GM19023 (cell line): Measurements from ENCODE around the gene GSG1L.

Experiments used
- ATAC-seq: cut with Tn5 transposase; IDR thresholded peaks from one replicate; pipeline ENCODE4 v1.9.1; 2021; ENCODE audit warnings: mild to moderate bottlenecking, moderate library complexity; ENCODE audit not compliant: unreplicated experiment

GSG1L gene

GRCh38 chr16:28063591-28064061 is at the start of gene GSG1L:
GSG1L (minus strand) TSS chr16:28063714; CDS start chr16:28063424, 290 bp downstream.
- no peak for ATAC-seq

GRCh38 chr16:28112908-28113307 is 49.4 kb upstream of the GSG1L start:
- ATAC-seq = no peak

GRCh38 chr16:28110977-28111376 is 47.5 kb upstream of the GSG1L start:
- ATAC-seq = no peak

- ATAC-seq = no peak
These were observed 47.0 kb upstream of the GSG1L start for GRCh38 chr16:28110479-28110878.

- ATAC-seq = no peak
These were observed 46.6 kb upstream of the GSG1L start for GRCh38 chr16:28110074-28110473.

GRCh38 chr16:28108590-28109247 is 45.2 kb upstream of the GSG1L start:
- no peak for ATAC-seq

- ATAC-seq = no peak
These were observed 43.7 kb upstream of the GSG1L start for GRCh38 chr16:28107232-28107631.

GRCh38 chr16:28106467-28107215 is 43.1 kb upstream of the GSG1L start:
- ATAC-seq = no peak

GRCh38 chr16:28105954-28106353 is 42.4 kb upstream of the GSG1L start:
- no peak for ATAC-seq

GRCh38 chr16:28105297-28105696 is 41.8 kb upstream of the GSG1L start:
- no peak for ATAC-seq

- ATAC-seq = no peak
These were observed 40.9 kb upstream of the GSG1L start for GRCh38 chr16:28104404-28104803.

GRCh38 chr16:28103516-28104170 is 40.1 kb upstream of the GSG1L start:
- ATAC-seq = no peak

- no peak for ATAC-seq
These were observed 38.0 kb upstream of the GSG1L start for GRCh38 chr16:28101533-28101890.

GRCh38 chr16:28100810-28101532 is 37.5 kb upstream of the GSG1L start:
- ATAC-seq = no peak

GRCh38 chr16:28098959-28099945 is 35.7 kb upstream of the GSG1L start:
- ATAC-seq = no peak

- no peak for ATAC-seq
These were observed 34.9 kb upstream of the GSG1L start for GRCh38 chr16:28098171-28098958.

GRCh38 chr16:28096983-28097899 is 33.7 kb upstream of the GSG1L start:
- no peak for ATAC-seq

- no peak for ATAC-seq
These were observed 29.8 kb upstream of the GSG1L start for GRCh38 chr16:28093385-28093725.
